NCI-H128 (cell line): ENCODE results near the gene ARSG.

Source experiments
- DNase-seq: peaks from one replicate; lab custom pipeline; 2025; ENCODE audit not compliant: unreplicated experiment; lab: John Stamatoyannopoulos, UW

Gene ARSG

GRCh38 chr17:68463211-68464019, 172.1 kb downstream of the ARSG start:
- no peak for DNase-seq

GRCh38 chr17:68468334-68468733, 177.0 kb downstream of the ARSG start:
- DNase-seq = no peak

GRCh38 chr17:68468788-68469187, 177.5 kb downstream of the ARSG start:
- no peak for DNase-seq
